BJ (cell line): ENCODE results near the gene JAK1. TPM values are rescaled to one million over a fixed set of nuclear protein-coding genes. Genes with fewer than 3 reads are reported as not detected.

Source experiments
- CTCF ChIA-PET: fragments of 350-600 bp; formaldehyde crosslinking; extraction: SDS; loops from one replicate; lab custom pipeline; 2021; ENCODE audit warnings: antibody characterized with exemption, inconsistent platforms; lab: Yijun Ruan, JAX
- POLR2A ChIA-PET: fragments of 300-600 bp; sonication (Branson Sonifier 250); formaldehyde crosslinking; extraction: SDS; loops from one replicate; lab custom pipeline; 2021; ENCODE audit warnings: antibody characterized with exemption; lab: Charles Lee
- DNase-seq: peaks from one replicate; pipeline ENCODE4 v3.0.0-alpha.2; 2011; ENCODE audit warnings: low read depth
- H3K27me3 ChIP-seq: 2 replicates; pipeline ENCODE4 v1.6.0; 2011; ENCODE audit warnings: low read length; ENCODE audit not compliant: control insufficient read depth, insufficient read depth
- H3K36me3 ChIP-seq: 2 replicates; pipeline ENCODE4 v1.5.1; 2011; ENCODE audit warnings: low read length; ENCODE audit not compliant: control insufficient read depth, insufficient read depth
- H3K4me3 ChIP-seq: 2 replicates; pipeline ENCODE4 v1.5.1; 2011; ENCODE audit warnings: low read depth, mild to moderate bottlenecking, control low read depth, low read length
- polyA plus RNA-seq: library from polyadenylated mRNA; depleted of rRNA; stranded (reverse); fragments of >200 nt; gene quantifications from 2 replicates; pipeline ENCODE4 v1.2.3, GENCODE V29; 2011
- TF ChIP-seq, protein P1 (sequence below): IDR thresholded peaks from 2 replicates; pipeline ENCODE4 v1.5.1; 2011; ENCODE audit warnings: low read depth, mild to moderate bottlenecking, control low read depth, inconsistent platforms, low read length, moderate library complexity; ENCODE audit not compliant: insufficient read depth

The JAK1 gene
- polyA plus RNA-seq, 1 experiment: 95.0 TPM

DNA sequence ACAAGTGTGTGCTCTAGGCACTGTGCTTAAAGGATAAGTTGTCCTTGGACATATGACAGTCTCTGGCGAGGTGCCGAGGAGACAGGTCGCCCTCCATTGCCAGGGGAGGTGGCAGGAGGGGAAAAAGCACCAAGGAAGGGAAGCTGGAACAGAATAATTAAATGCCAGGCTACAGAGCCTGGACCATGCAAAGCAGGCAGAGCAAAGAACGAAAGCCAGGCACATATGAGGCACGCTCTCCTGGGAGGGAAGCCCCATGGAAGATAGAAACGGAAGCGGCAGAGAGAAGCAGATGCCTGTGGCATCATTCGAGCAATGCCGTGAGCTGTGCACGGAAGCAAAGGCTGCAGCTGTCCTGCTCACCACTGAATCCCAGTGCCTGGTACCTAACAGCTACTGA is 91.2 kb downstream of the JAK1 start:
- CTCF ChIA-PET: interaction anchor here (1.3 kb wide), 1 partner anchor 13 kb away, joined by 3 read pairs; no protein-coding TSS in a partner anchor
- POLR2A ChIA-PET: no interaction called here
- TF ChIP-seq, protein P1, sequence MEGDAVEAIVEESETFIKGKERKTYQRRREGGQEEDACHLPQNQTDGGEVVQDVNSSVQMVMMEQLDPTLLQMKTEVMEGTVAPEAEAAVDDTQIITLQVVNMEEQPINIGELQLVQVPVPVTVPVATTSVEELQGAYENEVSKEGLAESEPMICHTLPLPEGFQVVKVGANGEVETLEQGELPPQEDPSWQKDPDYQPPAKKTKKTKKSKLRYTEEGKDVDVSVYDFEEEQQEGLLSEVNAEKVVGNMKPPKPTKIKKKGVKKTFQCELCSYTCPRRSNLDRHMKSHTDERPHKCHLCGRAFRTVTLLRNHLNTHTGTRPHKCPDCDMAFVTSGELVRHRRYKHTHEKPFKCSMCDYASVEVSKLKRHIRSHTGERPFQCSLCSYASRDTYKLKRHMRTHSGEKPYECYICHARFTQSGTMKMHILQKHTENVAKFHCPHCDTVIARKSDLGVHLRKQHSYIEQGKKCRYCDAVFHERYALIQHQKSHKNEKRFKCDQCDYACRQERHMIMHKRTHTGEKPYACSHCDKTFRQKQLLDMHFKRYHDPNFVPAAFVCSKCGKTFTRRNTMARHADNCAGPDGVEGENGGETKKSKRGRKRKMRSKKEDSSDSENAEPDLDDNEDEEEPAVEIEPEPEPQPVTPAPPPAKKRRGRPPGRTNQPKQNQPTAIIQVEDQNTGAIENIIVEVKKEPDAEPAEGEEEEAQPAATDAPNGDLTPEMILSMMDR: no peak
- no peak for DNase-seq
- Histone ChIP-seq H3K4me3 (no peak overlapping the region), H3K36me3 (peaks cover 20% of the 10 kb centered on the region), H3K27me3 (no peaks in the 10 kb centered on the region)

DNA sequence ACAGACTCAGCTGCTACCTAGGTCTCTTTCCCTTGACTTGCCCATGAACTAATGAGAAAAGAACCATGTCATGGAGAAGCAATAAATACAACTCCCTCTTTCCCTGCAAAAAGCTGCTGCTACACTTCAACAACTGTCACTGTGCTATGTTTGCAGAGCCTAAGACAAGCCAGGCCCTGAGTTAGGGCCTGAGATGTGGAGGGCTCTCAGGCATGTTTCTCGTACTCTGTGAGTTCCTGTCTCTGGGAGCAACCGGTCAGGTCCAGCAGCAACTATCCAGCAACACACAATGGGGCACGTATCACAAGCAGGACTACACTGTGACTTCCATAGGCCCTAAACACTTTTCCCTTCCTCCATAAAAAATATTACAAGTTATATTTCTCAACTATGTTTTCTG is 91.7 kb downstream of the JAK1 start:
- POLR2A ChIA-PET: no interaction called here
- CTCF ChIA-PET: interaction anchor here (1.3 kb wide), 1 partner anchor 13 kb away, joined by 3 read pairs; no protein-coding TSS in a partner anchor
- TF ChIP-seq, protein P1: no peak
- peaks cover 21% of the 10 kb centered on the region for H3K36me3 ChIP-seq
- DNase-seq: no peak
- H3K27me3 ChIP-seq: no peaks in the 10 kb centered on the region
- no peak overlapping the region for H3K4me3 ChIP-seq

DNA sequence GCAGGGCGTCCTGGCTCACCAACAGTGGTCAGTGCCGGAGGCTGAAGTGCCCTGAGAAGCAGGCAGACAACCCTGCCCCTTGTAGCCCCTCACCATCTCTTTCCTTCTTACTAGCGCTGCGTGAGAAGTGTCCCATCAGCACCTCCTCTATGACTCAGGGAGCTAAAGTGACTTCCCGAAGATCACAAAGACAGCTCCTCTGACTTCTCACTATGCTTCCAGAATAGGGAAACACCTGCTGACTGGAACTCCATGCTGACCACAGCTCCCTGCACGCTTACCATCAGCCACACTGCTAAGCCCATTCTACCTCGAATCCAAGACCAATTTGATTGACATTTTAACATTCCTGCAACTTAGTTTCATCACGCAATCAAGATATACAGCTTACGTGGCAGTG is 92.8 kb downstream of the JAK1 start:
- no peak for DNase-seq
- ChIA-PET POLR2A (no interaction called here), CTCF (no interaction called here)
- peaks cover 26% of the 10 kb centered on the region for H3K36me3 ChIP-seq
- H3K4me3 ChIP-seq: no peak overlapping the region
- no peaks in the 10 kb centered on the region for H3K27me3 ChIP-seq
- TF ChIP-seq, protein P1: no peak

DNA sequence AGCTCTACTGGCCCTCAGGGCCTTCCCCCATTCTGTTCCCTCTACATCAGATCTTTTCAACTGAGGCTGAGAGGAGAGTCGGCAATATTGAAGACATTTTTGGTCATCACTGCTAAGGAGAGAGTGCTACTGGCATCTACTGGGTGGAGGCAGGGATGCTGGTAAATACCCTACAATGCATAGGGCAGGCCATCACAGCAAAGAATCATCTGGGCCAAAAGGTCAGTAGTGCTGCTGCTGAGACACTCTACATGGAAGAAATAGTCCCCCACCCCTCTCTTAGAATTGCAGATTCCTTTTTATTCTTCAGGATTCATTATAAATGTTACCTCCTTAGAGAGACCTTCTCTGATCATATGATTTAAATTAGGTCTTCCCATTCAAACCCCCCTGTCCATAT is 94.3 kb downstream of the JAK1 start:
- H3K36me3 ChIP-seq: peaks cover 26% of the 10 kb centered on the region
- no peaks in the 10 kb centered on the region for H3K27me3 ChIP-seq
- no peak for DNase-seq
- CTCF ChIA-PET: no interaction called here
- TF ChIP-seq, protein P1: no peak
- POLR2A ChIA-PET: no interaction called here
- no peak overlapping the region for H3K4me3 ChIP-seq

DNA sequence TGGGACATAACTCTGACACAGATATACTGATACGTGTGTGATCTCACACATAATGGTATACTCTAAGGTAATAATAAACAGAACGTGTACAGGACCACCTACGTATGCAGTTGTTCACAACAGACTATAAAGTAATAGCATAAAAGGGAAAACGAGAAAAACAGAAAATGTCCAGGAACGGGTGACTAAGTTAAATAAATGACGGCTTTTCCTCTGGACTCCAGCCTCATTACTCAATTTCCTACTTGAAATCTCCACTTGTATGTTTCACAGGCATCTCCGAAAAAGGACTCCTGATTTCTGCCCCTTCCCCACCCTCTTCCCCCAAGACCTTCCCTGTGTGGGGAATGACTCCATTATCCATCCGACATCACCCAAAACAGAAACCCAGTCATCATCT is 95.1 kb downstream of the JAK1 start:
- TF ChIP-seq, protein P1: no peak
- no peak overlapping the region for H3K4me3 ChIP-seq
- DNase-seq: no peak
- POLR2A ChIA-PET: no interaction called here
- H3K36me3 ChIP-seq: peaks cover 29% of the 10 kb centered on the region
- CTCF ChIA-PET: no interaction called here
- H3K27me3 ChIP-seq: no peaks in the 10 kb centered on the region
